ENCODE data around the gene DRC1.

GRCh38 chr2:26472821-26473655 is 71.3 kb downstream of the DRC1 start:
- no peak for TF ChIP-seq POLR2AphosphoS5 (IDR thresholded peaks at IDR 0.05; ENCODE audit: low read depth)
- TF ChIP-seq CTCF (IDR thresholded peaks at IDR 0.05; ENCODE audit: insufficient read depth, low read length) = no peak

Data from HL-60 (cell line).